Panc1 (cell line): Measurements from ENCODE around the gene BRD4. TPM values are rescaled to one million over a fixed set of nuclear protein-coding genes. Genes with fewer than 3 reads are reported as not detected.

ENCODE experiments used
- ATAC-seq: fragments of 200-7000 bp; cut with Tn5 transposase; 2 replicates; pipeline ENCODE4 v1.9.1; 2020; ENCODE audit warnings: mild to moderate bottlenecking, moderate library complexity
- BruUV-seq: library from RNA; stranded (reverse); fragments of 400-500 nt; replicated peaks from 2 replicates; lab custom pipeline; 2021; lab: Mats Ljungman, UMichigan
- CTCF ChIA-PET: fragments of 300-600 bp; sonication (Branson Sonifier 250); formaldehyde crosslinking; loops from one replicate; lab custom pipeline; 2022; ENCODE audit warnings: antibody characterized with exemption; lab: Charles Lee
- POLR2A ChIA-PET: fragments of 300-600 bp; sonication (Branson Sonifier 250); formaldehyde crosslinking; loops from one replicate; lab custom pipeline; 2022; ENCODE audit warnings: antibody characterized with exemption; lab: Charles Lee
- DNase-seq: peaks from one replicate; pipeline ENCODE4 v3.0.0-alpha.2; 2010; ENCODE audit warnings: low read depth, low spot score
- H3K27ac ChIP-seq: 2 replicates; pipeline ENCODE4 v1.5.1; 2011; ENCODE audit warnings: mild to moderate bottlenecking, low read length, inconsistent platforms
- H3K27me3 ChIP-seq: fragments of 200-500 bp; sonication (Bioruptor generic); 2 replicates; pipeline ENCODE4 v1.6.0; 2014; ENCODE audit warnings: low read length, inconsistent platforms; ENCODE audit not compliant: control insufficient read depth, insufficient read depth
- H3K36me3 ChIP-seq: fragments of 200-500 bp; sonication (Bioruptor generic); 2 replicates; pipeline ENCODE4 v1.5.1; 2014; ENCODE audit warnings: inconsistent platforms, mild to moderate bottlenecking, low read length, moderate library complexity; ENCODE audit not compliant: control insufficient read depth, insufficient read depth
- H3K4me1 ChIP-seq: 2 replicates; pipeline ENCODE4 v1.5.1; 2011; ENCODE audit warnings: inconsistent platforms, mild to moderate bottlenecking, low read length, moderate library complexity; ENCODE audit not compliant: control insufficient read depth, insufficient read depth
- H3K4me3 ChIP-seq, 2 experiments: 2 replicates each; pipeline ENCODE4 v1.5.1; 2011 to 2012; ENCODE audit warnings: low read depth in 2 of 2, low read length in 2 of 2, mild to moderate bottlenecking in 2 of 2, inconsistent platforms in 1 of 2, moderate library complexity in 1 of 2
- H3K9me3 ChIP-seq: fragments of 200-500 bp; sonication (Bioruptor generic); 2 replicates; pipeline ENCODE4 v1.5.1; 2014; ENCODE audit warnings: low read depth, mild to moderate bottlenecking, inconsistent platforms, low read length, moderate library complexity; ENCODE audit not compliant: control insufficient read depth, insufficient read depth
- CTCF ChIP-seq: fragments of 450-650 bp; IDR thresholded peaks from 2 replicates; pipeline ENCODE4 v1.5.1; 2017; ENCODE audit warnings: mild to moderate bottlenecking
- POLR2AphosphoS5 ChIP-seq: IDR thresholded peaks from 2 replicates; pipeline ENCODE4 v1.6.1; 2012; ENCODE audit warnings: mild to moderate bottlenecking, low read depth, low read length, moderate library complexity
- REST ChIP-seq, 2 experiments: IDR thresholded peaks; 2 replicates each; pipeline ENCODE4 v1.6.1; 2011 to 2012; ENCODE audit warnings: low read depth in 2 of 2, control low read depth in 1 of 2, low read length in 1 of 2, mild to moderate bottlenecking in 1 of 2, moderate library complexity in 1 of 2; ENCODE audit not compliant: insufficient read depth in 1 of 2
- SIN3A ChIP-seq: IDR thresholded peaks from 2 replicates; pipeline ENCODE4 v1.6.1; 2012; ENCODE audit warnings: low read depth, mild to moderate bottlenecking, low read length, moderate library complexity, borderline replicate concordance; ENCODE audit not compliant: insufficient read depth
- TCF7L2 ChIP-seq: IDR thresholded peaks from 2 replicates; pipeline ENCODE4 v1.6.1; 2011; ENCODE audit warnings: mild to moderate bottlenecking, low read depth, low read length, inconsistent platforms
- in situ Hi-C: cut with HindIII; loops from 2 replicates; pipeline ENCODE4 v1.10.0; 2016; ENCODE audit warnings: low sequenced_read_pairs, low pct_unique_long_range_greater_than_20kb
- intact Hi-C: fragments of 100-400 bp; cut with micrococcal nuclease; formaldehyde crosslinking; loops from one replicate; pipeline ENCODE4 v1.10.0; 2022; ENCODE audit not compliant: unreplicated experiment
- total RNA-seq: library from RNA; stranded (reverse); gene quantifications from one replicate; pipeline ENCODE4 v1.2.1, GENCODE V29; 2021; ENCODE audit not compliant: unreplicated experiment

The BRD4 gene
- total RNA-seq, 1 experiment from 2014 or later: 102 TPM

GRCh38 chr19:15259907-15260306 is 72.4 kb downstream of the BRD4 start:
- in situ Hi-C loops (no loop called here), intact Hi-C loops (no loop called here)
- H3K4me1 ChIP-seq: no peaks in the 10 kb centered on the region
- no peak for TF ChIP-seq SIN3A
- H3K27ac ChIP-seq: no peak overlapping the region
- DNase-seq (no peak), ATAC-seq (no peak)
- BruUV-seq: no TSS peak
- POLR2A ChIA-PET: no interaction called here
- H3K4me3 ChIP-seq: no peak overlapping the region
- peaks cover 17% of the 10 kb centered on the region; the same call in 1 of the 2 replicates for H3K36me3 ChIP-seq
- no peaks in the 10 kb centered on the region for H3K27me3 ChIP-seq
- CTCF ChIA-PET: no interaction called here
- H3K9me3 ChIP-seq: no peaks in the 10 kb centered on the region

- no peak for ATAC-seq
Measured at GRCh38 chr19:15257782-15258181, 74.6 kb downstream of the BRD4 start.

GRCh38 chr19:15256708-15257331 is 75.5 kb downstream of the BRD4 start:
- BruUV-seq: no TSS peak
- H3K36me3 ChIP-seq: peaks cover 19% of the 10 kb centered on the region; the same call in 1 of the 2 replicates
- intact Hi-C loops: no loop called here
- H3K4me1 ChIP-seq: no peaks in the 10 kb centered on the region; the same call in none of the 2 replicates
- in situ Hi-C loops: no loop called here
- H3K9me3 ChIP-seq: no peaks in the 10 kb centered on the region
- H3K27me3 ChIP-seq: no peaks in the 10 kb centered on the region
- H3K27ac ChIP-seq: no peak overlapping the region
- ChIA-PET POLR2A (no interaction called here), CTCF (no interaction called here)
- TF ChIP-seq REST (IDR thresholded peaks at IDR 0.05; ENCODE audit: insufficient read depth in 1 of 2, low read depth in 2 of 2, low read length in 1 of 2) (no peak), POLR2AphosphoS5 (no peak), CTCF (no peak), SIN3A (no peak), TCF7L2 (no peak)
- no peak for DNase-seq
- ATAC-seq: no peak
- H3K4me3 ChIP-seq: no peak overlapping the region

More at GRCh38 chr19:15257782-15258181, 74.6 kb downstream of the BRD4 start:
- in situ Hi-C loops: no loop called here
- Histone ChIP-seq H3K36me3 (peaks cover 19% of the 10 kb centered on the region; the same call in 1 of the 2 replicates), H3K9me3 (no peaks in the 10 kb centered on the region), H3K27me3 (no peaks in the 10 kb centered on the region), H3K4me1 (no peaks in the 10 kb centered on the region), H3K4me3 (no peak overlapping the region), H3K27ac (no peak overlapping the region)
- ChIA-PET POLR2A (no interaction called here), CTCF (no interaction called here)
- no peak for TF ChIP-seq POLR2AphosphoS5
- no peak for TF ChIP-seq TCF7L2
- DNase-seq: no peak
- intact Hi-C loops: no loop called here
- BruUV-seq: no TSS peak
